ENCODE measurements around the gene FAM20B. TPM values are rescaled to one million over a fixed set of nuclear protein-coding genes. Genes with fewer than 3 reads are reported as not detected.
A peak's percentile ranks its signal among the peaks of the same experiment; 100 is the strongest.

The FAM20B gene
- total and polyA plus RNA-seq, 2 of the 13 experiments (the other 11 are each of a cell fraction or from before 2014, with no cell fraction given): 13.8 to 26.9 TPM

DNA sequence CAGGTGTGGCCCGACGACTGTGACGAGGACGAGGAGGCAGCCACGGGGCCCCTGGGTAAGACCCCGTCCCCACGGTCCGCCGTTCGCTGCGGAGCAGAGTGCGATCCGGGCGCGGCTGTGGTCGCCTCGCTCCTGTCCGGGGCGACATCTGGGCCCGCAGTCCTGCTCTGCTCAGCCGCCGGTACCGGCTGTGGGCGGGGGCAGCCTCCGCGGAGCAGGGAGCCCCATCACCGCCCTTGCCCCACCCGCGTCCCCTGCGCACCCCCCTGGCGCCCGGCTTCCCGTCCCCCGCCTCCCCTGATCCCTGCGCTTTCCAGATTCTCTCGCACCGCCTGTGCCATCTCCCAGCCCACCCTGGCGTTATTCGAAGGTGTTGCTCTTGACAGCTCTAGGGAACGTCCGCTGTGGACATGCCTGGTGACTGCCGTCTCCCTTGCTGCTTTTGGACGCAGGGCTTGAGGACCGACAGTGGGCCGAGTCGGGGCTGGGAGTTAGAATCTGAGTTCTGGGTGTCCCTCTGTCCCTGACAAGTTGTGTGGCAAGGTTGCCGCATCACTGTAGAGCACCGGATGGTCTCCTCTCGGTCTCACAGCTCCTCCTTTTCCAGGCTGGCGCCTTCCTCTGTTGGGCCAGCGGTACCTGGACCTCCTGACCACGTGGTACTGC lies 56.8 kb downstream of the FAM20B start (continued):
- TF ChIP-seq, protein P1, sequence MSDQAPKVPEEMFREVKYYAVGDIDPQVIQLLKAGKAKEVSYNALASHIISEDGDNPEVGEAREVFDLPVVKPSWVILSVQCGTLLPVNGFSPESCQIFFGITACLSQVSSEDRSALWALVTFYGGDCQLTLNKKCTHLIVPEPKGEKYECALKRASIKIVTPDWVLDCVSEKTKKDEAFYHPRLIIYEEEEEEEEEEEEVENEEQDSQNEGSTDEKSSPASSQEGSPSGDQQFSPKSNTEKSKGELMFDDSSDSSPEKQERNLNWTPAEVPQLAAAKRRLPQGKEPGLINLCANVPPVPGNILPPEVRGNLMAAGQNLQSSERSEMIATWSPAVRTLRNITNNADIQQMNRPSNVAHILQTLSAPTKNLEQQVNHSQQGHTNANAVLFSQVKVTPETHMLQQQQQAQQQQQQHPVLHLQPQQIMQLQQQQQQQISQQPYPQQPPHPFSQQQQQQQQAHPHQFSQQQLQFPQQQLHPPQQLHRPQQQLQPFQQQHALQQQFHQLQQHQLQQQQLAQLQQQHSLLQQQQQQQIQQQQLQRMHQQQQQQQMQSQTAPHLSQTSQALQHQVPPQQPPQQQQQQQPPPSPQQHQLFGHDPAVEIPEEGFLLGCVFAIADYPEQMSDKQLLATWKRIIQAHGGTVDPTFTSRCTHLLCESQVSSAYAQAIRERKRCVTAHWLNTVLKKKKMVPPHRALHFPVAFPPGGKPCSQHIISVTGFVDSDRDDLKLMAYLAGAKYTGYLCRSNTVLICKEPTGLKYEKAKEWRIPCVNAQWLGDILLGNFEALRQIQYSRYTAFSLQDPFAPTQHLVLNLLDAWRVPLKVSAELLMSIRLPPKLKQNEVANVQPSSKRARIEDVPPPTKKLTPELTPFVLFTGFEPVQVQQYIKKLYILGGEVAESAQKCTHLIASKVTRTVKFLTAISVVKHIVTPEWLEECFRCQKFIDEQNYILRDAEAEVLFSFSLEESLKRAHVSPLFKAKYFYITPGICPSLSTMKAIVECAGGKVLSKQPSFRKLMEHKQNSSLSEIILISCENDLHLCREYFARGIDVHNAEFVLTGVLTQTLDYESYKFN (CRISPR knock-in tag; conservative IDR thresholded peaks at IDR 0.05): no peak
- TF ChIP-seq ATF2 (CRISPR knock-in tag; IDR thresholded peaks at IDR 0.05): no peak
- TF ChIP-seq HNRNPK (IDR thresholded peaks at IDR 0.05; ENCODE audit: low read depth, low read length, poor library complexity, severe bottlenecking): peak; percentile 14
- TF ChIP-seq, protein P2, sequence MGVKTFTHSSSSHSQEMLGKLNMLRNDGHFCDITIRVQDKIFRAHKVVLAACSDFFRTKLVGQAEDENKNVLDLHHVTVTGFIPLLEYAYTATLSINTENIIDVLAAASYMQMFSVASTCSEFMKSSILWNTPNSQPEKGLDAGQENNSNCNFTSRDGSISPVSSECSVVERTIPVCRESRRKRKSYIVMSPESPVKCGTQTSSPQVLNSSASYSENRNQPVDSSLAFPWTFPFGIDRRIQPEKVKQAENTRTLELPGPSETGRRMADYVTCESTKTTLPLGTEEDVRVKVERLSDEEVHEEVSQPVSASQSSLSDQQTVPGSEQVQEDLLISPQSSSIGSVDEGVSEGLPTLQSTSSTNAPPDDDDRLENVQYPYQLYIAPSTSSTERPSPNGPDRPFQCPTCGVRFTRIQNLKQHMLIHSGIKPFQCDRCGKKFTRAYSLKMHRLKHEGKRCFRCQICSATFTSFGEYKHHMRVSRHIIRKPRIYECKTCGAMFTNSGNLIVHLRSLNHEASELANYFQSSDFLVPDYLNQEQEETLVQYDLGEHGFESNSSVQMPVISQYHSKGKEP (CRISPR knock-in tag; IDR thresholded peaks at IDR 0.05): no peak
- no peak for TF ChIP-seq TBX3 (IDR thresholded peaks at IDR 0.05; ENCODE audit: borderline replicate concordance)
- TF ChIP-seq NFE2L1 (CRISPR knock-in tag; IDR thresholded peaks at IDR 0.05; ENCODE audit: borderline replicate concordance): 0 out of 2 replicates have a peak, but pooled peaks have one; percentile 19
- TF ChIP-seq REL (CRISPR knock-in tag; conservative IDR thresholded peaks at IDR 0.05): no peak
- TF ChIP-seq ONECUT2 (CRISPR knock-in tag; IDR thresholded peaks at IDR 0.05): no peak
- TF ChIP-seq ZBTB20 (CRISPR knock-in tag; IDR thresholded peaks at IDR 0.05; ENCODE audit: borderline replicate concordance, low read depth): 0 out of 2 replicates have a peak, but pooled peaks have one; percentile 43
- TF ChIP-seq NCOA1 (CRISPR knock-in tag; IDR thresholded peaks at IDR 0.05): no peak
- TF ChIP-seq RELA (CRISPR knock-in tag; IDR thresholded peaks at IDR 0.05): no peak
- peak; percentile 71 for TF ChIP-seq SAP130 (CRISPR knock-in tag; IDR thresholded peaks at IDR 0.05; ENCODE audit: low read depth)
- TF ChIP-seq ZNF772 (CRISPR knock-in tag; IDR thresholded peaks at IDR 0.05): 0 out of 2 replicates have a peak, but pooled peaks have one; percentile 8
- TF ChIP-seq MTA1 (CRISPR knock-in tag; IDR thresholded peaks at IDR 0.05; ENCODE audit: borderline replicate concordance): peak; percentile 65
- 0 out of 2 replicates have a peak, but pooled peaks have one; percentile 39 for TF ChIP-seq ZNF572 (CRISPR knock-in tag; IDR thresholded peaks at IDR 0.05)
- TF ChIP-seq NR2F1 (CRISPR knock-in tag; IDR thresholded peaks at IDR 0.05): no peak
- TF ChIP-seq KDM4B (CRISPR knock-in tag; IDR thresholded peaks at IDR 0.05): no peak
- TF ChIP-seq, protein P3, sequence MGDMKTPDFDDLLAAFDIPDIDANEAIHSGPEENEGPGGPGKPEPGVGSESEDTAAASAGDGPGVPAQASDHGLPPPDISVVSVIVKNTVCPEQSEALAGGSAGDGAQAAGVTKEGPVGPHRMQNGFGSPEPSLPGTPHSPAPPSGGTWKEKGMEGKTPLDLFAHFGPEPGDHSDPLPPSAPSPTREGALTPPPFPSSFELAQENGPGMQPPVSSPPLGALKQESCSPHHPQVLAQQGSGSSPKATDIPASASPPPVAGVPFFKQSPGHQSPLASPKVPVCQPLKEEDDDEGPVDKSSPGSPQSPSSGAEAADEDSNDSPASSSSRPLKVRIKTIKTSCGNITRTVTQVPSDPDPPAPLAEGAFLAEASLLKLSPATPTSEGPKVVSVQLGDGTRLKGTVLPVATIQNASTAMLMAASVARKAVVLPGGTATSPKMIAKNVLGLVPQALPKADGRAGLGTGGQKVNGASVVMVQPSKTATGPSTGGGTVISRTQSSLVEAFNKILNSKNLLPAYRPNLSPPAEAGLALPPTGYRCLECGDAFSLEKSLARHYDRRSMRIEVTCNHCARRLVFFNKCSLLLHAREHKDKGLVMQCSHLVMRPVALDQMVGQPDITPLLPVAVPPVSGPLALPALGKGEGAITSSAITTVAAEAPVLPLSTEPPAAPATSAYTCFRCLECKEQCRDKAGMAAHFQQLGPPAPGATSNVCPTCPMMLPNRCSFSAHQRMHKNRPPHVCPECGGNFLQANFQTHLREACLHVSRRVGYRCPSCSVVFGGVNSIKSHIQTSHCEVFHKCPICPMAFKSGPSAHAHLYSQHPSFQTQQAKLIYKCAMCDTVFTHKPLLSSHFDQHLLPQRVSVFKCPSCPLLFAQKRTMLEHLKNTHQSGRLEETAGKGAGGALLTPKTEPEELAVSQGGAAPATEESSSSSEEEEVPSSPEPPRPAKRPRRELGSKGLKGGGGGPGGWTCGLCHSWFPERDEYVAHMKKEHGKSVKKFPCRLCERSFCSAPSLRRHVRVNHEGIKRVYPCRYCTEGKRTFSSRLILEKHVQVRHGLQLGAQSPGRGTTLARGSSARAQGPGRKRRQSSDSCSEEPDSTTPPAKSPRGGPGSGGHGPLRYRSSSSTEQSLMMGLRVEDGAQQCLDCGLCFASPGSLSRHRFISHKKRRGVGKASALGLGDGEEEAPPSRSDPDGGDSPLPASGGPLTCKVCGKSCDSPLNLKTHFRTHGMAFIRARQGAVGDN (CRISPR knock-in tag; IDR thresholded peaks at IDR 0.05): peak; percentile 35
- no peak for TF ChIP-seq PLRG1 (conservative IDR thresholded peaks at IDR 0.05)
